ENCODE measurements around the gene ACAA1. TPM values are rescaled to one million over a fixed set of nuclear protein-coding genes. Genes with fewer than 3 reads are reported as not detected.

The ACAA1 gene
- total RNA-seq, 1 donor from 2014 or later, result 62.0 TPM

Other genes starting within 250 kb of the ACAA1 start
- gene VILL, start 146.3 kb downstream of the ACAA1 start, total RNA-seq, result 2.3 and 2.7 TPM in 2 replicates
- 21.8 and 22.8 TPM in 2 replicates for gene PLCD1, start 107.5 kb downstream of the ACAA1 start, total RNA-seq
- gene DLEC1, start 97.9 kb downstream of the ACAA1 start, total RNA-seq, result 0.24 and 0.62 TPM in 2 replicates
- gene MYD88, start 1.5 kb upstream of the ACAA1 start, total RNA-seq, result 13.3 TPM in 2 replicates
- gene OXSR1, start 28.4 kb upstream of the ACAA1 start, total RNA-seq, result 55.7 and 57.8 TPM in 2 replicates
- gene SLC22A13, start 128.7 kb upstream of the ACAA1 start, total RNA-seq, result 0.99 and 1.2 TPM in 2 replicates
- 0.30 and 0.47 TPM in 2 replicates for gene SLC22A14, start 145.2 kb upstream of the ACAA1 start, total RNA-seq
- gene XYLB, start 209.7 kb upstream of the ACAA1 start, total RNA-seq, result 6.3 and 8.5 TPM in 2 replicates

Measured in osteocyte (in vitro differentiated cells).